Activated B cell treated with CpG ODN at 0.5 μM for 24 hours (primary cell): ENCODE data around the gene TUBB4A. TPM values are rescaled to one million over a fixed set of nuclear protein-coding genes. Genes with fewer than 3 reads are reported as not detected.

Experiments used
- ATAC-seq: fragments of 200-7000 bp; cut with Tn5 transposase; one replicate; pipeline ENCODE4 v1.10.0; 2021; ENCODE audit warnings: low read depth, mild to moderate bottlenecking, moderate library complexity
- CTCF ChIA-PET: fragments of 350-600 bp; sonication (Branson Sonifier 250); formaldehyde crosslinking; loops from one replicate; lab custom pipeline; 2021; ENCODE audit warnings: antibody characterized with exemption; lab: Charles Lee
- POLR2A ChIA-PET: fragments of 350-600 bp; sonication (Branson Sonifier 250); formaldehyde crosslinking; loops from one replicate; lab custom pipeline; 2021; ENCODE audit warnings: antibody characterized with exemption; lab: Charles Lee
- DNase-seq: peaks from one replicate; pipeline ENCODE4 v3.0.0; 2022
- H3K27ac Mint-ChIP-seq: one replicate; pipeline ENCODE4 v1.8.0; 2020; ENCODE audit warnings: mixed read lengths
- H3K27me3 Mint-ChIP-seq: one replicate; pipeline ENCODE4 v1.8.0; 2021; ENCODE audit warnings: mixed read lengths
- H3K36me3 Mint-ChIP-seq: one replicate; pipeline ENCODE4 v1.8.0; 2021; ENCODE audit warnings: low read depth, mixed read lengths
- H3K4me1 Mint-ChIP-seq: one replicate; pipeline ENCODE4 v1.8.0; 2021; ENCODE audit warnings: mixed read lengths
- H3K4me3 Mint-ChIP-seq: one replicate; pipeline ENCODE4 v1.8.0; 2020; ENCODE audit warnings: mild to moderate bottlenecking, mixed read lengths
- H3K9me3 Mint-ChIP-seq: one replicate; pipeline ENCODE4 v1.8.0; 2020; ENCODE audit warnings: mixed read lengths
- CTCF ChIP-seq: fragments of 200-600 bp; IDR thresholded peaks from one replicate; pipeline ENCODE4 v1.8.0; 2022; ENCODE audit warnings: antibody characterized with exemption, mild to moderate bottlenecking
- intact Hi-C: fragments of 100-400 bp; cut with micrococcal nuclease; formaldehyde crosslinking; loops from one replicate; pipeline ENCODE4 v1.15.1; 2024
- total RNA-seq: library from RNA; stranded (reverse); gene quantifications from 2 replicates; pipeline ENCODE4 v1.2.3, GENCODE V29; 2022

Gene TUBB4A
- total RNA-seq, 1 donor from 2014 or later, result 13.2 TPM

- intact Hi-C loops, result no loop called here
- Mint-ChIP-seq H3K27ac (no peak overlapping the region), H3K9me3 (no peaks in the 10 kb centered on the region), H3K27me3 (peaks cover 4% of the 10 kb centered on the region), H3K4me3 (no peak overlapping the region), H3K36me3 (peaks cover 5% of the 10 kb centered on the region), H3K4me1 (peaks cover 14% of the 10 kb centered on the region)
- no peak for TF ChIP-seq CTCF
- ChIA-PET POLR2A (interaction anchor here (0.7 to 1.3 kb wide), 3 partner anchors 17 to 600 kb away, joined by 3 to 4 read pairs (median 3); partner anchors contain the start of gene DENND1C), CTCF (no interaction called here)
- DNase-seq (no peak), ATAC-seq (no peak)
Observed at GRCh38 chr19:6499052-6499790, 2.9 kb downstream of the TUBB4A start.

GRCh38 chr19:6498294-6499036, 3.6 kb downstream of the TUBB4A start:
- no peak for ATAC-seq
- CTCF ChIA-PET, result no interaction called here
- intact Hi-C loops, result no loop called here
- H3K9me3 Mint-ChIP-seq, result no peaks in the 10 kb centered on the region
- no peak overlapping the region for H3K4me3 Mint-ChIP-seq
- POLR2A ChIA-PET, result no interaction called here
- peaks cover 5% of the 10 kb centered on the region for H3K36me3 Mint-ChIP-seq
- H3K4me1 Mint-ChIP-seq, result peaks cover 12% of the 10 kb centered on the region
- DNase-seq, result no peak
- no peak overlapping the region for H3K27ac Mint-ChIP-seq
- TF ChIP-seq CTCF, result no peak
- peaks cover 3% of the 10 kb centered on the region for H3K27me3 Mint-ChIP-seq

- ChIA-PET POLR2A (no interaction called here), CTCF (no interaction called here)
- Mint-ChIP-seq H3K9me3 (no peaks in the 10 kb centered on the region), H3K27ac (no peak overlapping the region), H3K27me3 (no peaks in the 10 kb centered on the region), H3K4me3 (no peak overlapping the region), H3K36me3 (peaks cover 5% of the 10 kb centered on the region), H3K4me1 (peaks cover 3% of the 10 kb centered on the region)
- TF ChIP-seq CTCF, result no peak
- ATAC-seq (no peak), DNase-seq (no peak)
- intact Hi-C loops, result no loop called here
Observed at GRCh38 chr19:6495947-6496346, 6.2 kb downstream of the TUBB4A start.

GRCh38 chr19:6494438-6495036, 7.6 kb downstream of the TUBB4A start:
- no peak overlapping the region for H3K27ac Mint-ChIP-seq
- TF ChIP-seq CTCF, result no peak
- ATAC-seq (no peak), DNase-seq (no peak)
- POLR2A ChIA-PET, result no interaction called here
- no peak overlapping the region for H3K4me3 Mint-ChIP-seq
- CTCF ChIA-PET, result no interaction called here
- H3K4me1 Mint-ChIP-seq, result peaks cover 8% of the 10 kb centered on the region
- H3K9me3 Mint-ChIP-seq, result no peaks in the 10 kb centered on the region
- intact Hi-C loops, result no loop called here
- no peaks in the 10 kb centered on the region for H3K27me3 Mint-ChIP-seq
- peaks cover 5% of the 10 kb centered on the region for H3K36me3 Mint-ChIP-seq
